K562 (cell line): ENCODE data around the gene CDH7.

Experiments
- ARNT ChIP-seq, 2 experiments: fragments of 450-650 bp; IDR thresholded peaks; 2 replicates each; pipeline ENCODE4 v1.6.1; 2016; ENCODE audit warnings: mild to moderate bottlenecking in 1 of 2
- CCNT2 ChIP-seq: IDR thresholded peaks from 2 replicates; pipeline ENCODE4 v1.6.1; 2011; ENCODE audit warnings: borderline replicate concordance, low read depth, mild to moderate bottlenecking, moderate library complexity, mixed read lengths, low read length; ENCODE audit not compliant: insufficient read length; ENCODE audit errors: extremely low read depth
- EGR1 ChIP-seq: fragments of 450-650 bp; conservative IDR thresholded peaks from 2 replicates; pipeline ENCODE4 v1.6.1; 2017; ENCODE audit warnings: mild to moderate bottlenecking
- ELF4 ChIP-seq: fragments of 450-650 bp; formaldehyde crosslinking; IDR thresholded peaks from 2 replicates; pipeline ENCODE4 v1.4.0; 2022; ENCODE audit warnings: missing genetic modification characterization
- EWSR1 ChIP-seq: fragments of 450-650 bp; IDR thresholded peaks from 2 replicates; pipeline ENCODE4 v1.6.1; 2018; ENCODE audit warnings: borderline replicate concordance, mild to moderate bottlenecking, low read depth, moderate library complexity; ENCODE audit not compliant: partially characterized antibody
- MCM7 ChIP-seq, 2 experiments: fragments of 450-650 bp; IDR thresholded peaks; 2 replicates each; pipeline ENCODE4 v1.6.1; 2016 to 2018
- PCBP1 ChIP-seq: fragments of 200-400 bp; formaldehyde crosslinking; IDR thresholded peaks from 2 replicates; pipeline ENCODE4 v1.6.1; 2018; ENCODE audit warnings: mild to moderate bottlenecking, low read depth, low read length; ENCODE audit not compliant: poor library complexity, severe bottlenecking
- POLR2AphosphoS5 ChIP-seq: IDR thresholded peaks from 2 replicates; pipeline ENCODE4 v1.6.1; 2011; ENCODE audit warnings: mild to moderate bottlenecking, low read depth, low read length, moderate library complexity; ENCODE audit not compliant: control insufficient read depth, insufficient read depth
- RAD21 ChIP-seq, 2 experiments: fragments of 250-450 bp in 1 of 2; fragments of 450-650 bp in 1 of 2; sonication (Bioruptor Pico) in 1 of 2; formaldehyde crosslinking in 1 of 2; IDR thresholded peaks in 1 of 2; conservative IDR thresholded peaks in 1 of 2; 2 replicates each; pipeline versions ENCODE4 v1.4.0 to v1.8.0; 2020 to 2022; ENCODE audit warnings: mild to moderate bottlenecking in 2 of 2, moderate library complexity in 1 of 2
- RERE ChIP-seq: sonication (generic); formaldehyde crosslinking; IDR thresholded peaks from 2 replicates; pipeline ENCODE4 v1.8.0; 2023; ENCODE audit warnings: missing genetic modification reagents, mild to moderate bottlenecking, borderline replicate concordance
- STAT5B ChIP-seq: fragments of 250-450 bp; sonication (Bioruptor Pico); IDR thresholded peaks from 2 replicates; pipeline ENCODE4 v1.8.0; 2021; ENCODE audit warnings: mild to moderate bottlenecking, inconsistent platforms
- THRA ChIP-seq: fragments of 450-650 bp; IDR thresholded peaks from 2 replicates; pipeline ENCODE4 v1.6.1; 2017; ENCODE audit warnings: mild to moderate bottlenecking, moderate library complexity
- ZBTB34 ChIP-seq: fragments of 250-450 bp; sonication (Bioruptor Pico); IDR thresholded peaks from 2 replicates; pipeline ENCODE4 v1.8.0; 2021; ENCODE audit warnings: mild to moderate bottlenecking, moderate library complexity
- ZNF282 ChIP-seq: sonication (generic); formaldehyde crosslinking; IDR thresholded peaks from 2 replicates; pipeline ENCODE4 v1.8.1; 2023; ENCODE audit warnings: missing genetic modification reagents

GRCh38 chr18:65721619-65722018, 29.2 kb upstream of the CDH7 start:
- TF ChIP-seq STAT5B (no peak), RERE (CRISPR knock-in tag) (no peak), RAD21 (CRISPR knock-in tag; conservative IDR thresholded peaks at IDR 0.05 in 1 of 2, IDR thresholded peaks at IDR 0.05 in 1 of 2) (no peak), MCM7 (IDR thresholded peaks at IDR 0.05) (no peak), THRA (no peak), PCBP1 (no peak), CCNT2 (no peak), EGR1 (no peak), ARNT (IDR thresholded peaks at IDR 0.05) (no peak), ZNF282 (CRISPR knock-in tag) (no peak), ZBTB34 (CRISPR knock-in tag) (no peak), POLR2AphosphoS5 (no peak), EWSR1 (no peak), ELF4 (CRISPR knock-in tag) (no peak)
